HPDE6-E6E7 (cell line): ENCODE data around the gene NRP2.

Experiments used
- DNase-seq: peaks from one replicate; pipeline ENCODE4 v3.0.0; 2011; ENCODE audit warnings: missing footprints; ENCODE audit errors: extremely low spot score

NRP2 gene

DNA sequence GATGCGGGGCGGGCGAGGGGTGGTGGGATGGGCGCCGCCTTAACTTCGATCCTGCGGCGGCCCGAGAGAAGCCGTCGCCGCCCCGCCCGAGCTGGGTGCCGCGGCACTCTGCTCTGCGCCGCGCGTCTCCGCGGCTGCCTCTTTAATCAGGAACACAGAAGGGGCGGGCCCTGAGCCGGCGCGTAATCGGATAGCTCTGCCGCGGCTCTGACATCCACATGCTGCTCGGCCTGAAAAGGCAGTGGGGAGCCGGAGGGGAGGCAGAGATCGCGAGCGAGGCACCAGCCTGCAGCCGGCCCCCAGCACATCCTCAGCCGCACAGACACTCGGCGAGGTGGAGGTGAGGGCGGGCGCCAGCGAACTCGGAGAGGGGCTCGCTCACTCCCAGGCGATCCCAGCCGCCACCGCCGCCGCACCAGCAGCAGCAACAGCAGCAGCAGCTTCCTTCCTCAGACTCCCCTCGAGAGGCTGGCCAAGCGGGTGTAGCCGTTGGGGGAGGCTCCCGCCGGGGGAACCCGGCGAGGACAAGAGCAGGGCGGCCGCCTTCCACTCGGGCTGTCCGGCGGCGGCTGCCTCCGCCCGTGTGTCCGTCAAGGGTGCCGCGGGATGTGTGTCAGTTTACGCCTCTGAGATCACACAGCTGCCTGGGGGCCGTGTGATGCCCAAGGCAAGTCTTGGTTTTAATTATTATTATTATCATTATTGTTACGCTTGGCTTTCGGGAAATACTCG lies at the start of gene NRP2:
NRP2 (plus strand) TSS at position 263 of the 732 bp plus-strand sequence. CDS start 790 bp downstream, outside the sequence.
- DNase-seq: peak; percentile 47

- no peak for DNase-seq
These were observed 48.3 kb upstream of the NRP2 start for GRCh38 chr2:205633994-205634393.

DNA sequence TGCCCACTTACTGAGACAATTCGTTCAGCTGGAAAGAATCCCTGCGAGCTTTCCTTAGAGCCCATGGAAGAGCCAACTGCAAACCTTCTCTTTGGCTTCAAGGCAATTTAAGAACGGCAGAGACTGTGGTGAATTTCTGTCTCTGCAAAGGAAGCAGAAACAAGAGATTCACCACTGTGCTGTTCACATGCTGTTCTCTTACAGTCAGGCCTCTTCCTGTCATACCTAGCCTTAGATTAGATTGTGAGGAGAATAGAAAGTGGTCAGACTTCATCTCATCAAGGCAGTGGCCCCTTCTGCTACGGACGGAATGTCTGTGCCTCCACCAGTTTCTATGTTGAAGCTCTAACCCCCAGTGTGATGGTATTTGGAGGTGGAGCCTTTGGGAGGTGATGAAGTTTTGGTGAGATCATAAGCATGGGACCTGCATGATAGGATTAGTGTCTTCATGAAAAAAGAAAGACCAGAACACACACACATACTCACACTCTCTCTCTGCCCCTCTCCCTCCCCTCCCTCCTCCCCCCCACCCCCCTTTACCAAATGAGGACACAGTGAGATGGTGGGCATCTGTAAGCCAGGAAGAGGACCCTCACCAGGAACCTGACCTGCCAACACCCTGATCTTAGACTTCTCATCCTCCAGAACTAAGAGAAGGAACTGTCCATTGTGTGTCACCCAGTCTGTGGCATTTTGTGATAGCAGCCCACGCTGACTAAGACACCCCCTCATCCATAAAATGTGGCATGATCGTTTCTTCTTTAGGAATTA lies 45.6 kb upstream of the NRP2 start:
- DNase-seq: no peak

GRCh38 chr2:205637320-205637602 lies 45.0 kb upstream of the NRP2 start:
- no peak for DNase-seq

- DNase-seq: no peak
These were observed 44.4 kb upstream of the NRP2 start for GRCh38 chr2:205637779-205638503.

GRCh38 chr2:205640716-205641115 lies 41.6 kb upstream of the NRP2 start:
- DNase-seq: no peak

GRCh38 chr2:205642599-205643356 lies 39.5 kb upstream of the NRP2 start:
- no peak for DNase-seq

DNA sequence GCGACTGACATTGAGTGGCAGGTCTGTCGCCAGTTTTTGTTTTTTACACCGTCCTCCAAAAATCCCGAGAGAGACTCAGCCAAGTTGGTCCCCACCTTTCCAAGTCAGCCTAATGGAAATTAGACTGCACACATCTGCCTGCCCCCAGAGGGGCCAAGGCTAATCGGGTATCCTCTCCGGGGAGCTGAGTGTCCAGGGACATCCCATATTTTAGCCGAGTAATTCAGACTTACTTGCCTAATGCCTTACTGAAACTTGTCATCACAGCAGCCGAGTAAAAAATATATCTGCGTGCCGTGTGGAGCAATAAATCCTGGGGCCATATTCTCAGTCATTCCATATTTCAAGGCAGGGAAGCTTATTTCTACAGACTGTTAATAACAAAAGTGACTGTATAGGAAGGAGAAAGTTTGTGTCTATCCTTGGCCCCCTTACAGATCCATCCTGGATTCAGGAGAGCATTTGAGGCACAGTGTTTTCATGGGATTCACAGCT lies 38.9 kb upstream of the NRP2 start:
- no peak for DNase-seq

- peak; percentile 17 for DNase-seq
These were observed 38.3 kb upstream of the NRP2 start for GRCh38 chr2:205644018-205644417.

DNA sequence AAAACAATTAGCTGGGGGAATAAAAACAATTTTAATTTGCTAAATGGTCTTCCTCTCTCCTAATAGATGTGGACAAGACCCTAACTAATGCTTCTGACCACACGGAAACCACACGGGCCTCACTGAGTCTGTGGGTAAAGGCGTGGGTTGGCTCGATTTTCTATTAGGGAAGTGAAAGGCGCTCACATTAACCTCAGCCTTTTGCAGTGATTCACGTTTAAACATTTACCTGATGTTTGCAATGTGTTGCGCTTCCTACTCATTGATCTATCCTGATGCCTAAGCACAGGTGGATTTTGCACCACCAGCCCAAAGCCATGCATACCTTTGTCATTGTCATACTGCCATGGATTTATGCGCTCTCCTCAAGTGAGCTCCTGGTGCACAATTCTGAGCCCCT lies 35.6 kb upstream of the NRP2 start:
- no peak for DNase-seq

GRCh38 chr2:205650450-205650849 lies 31.9 kb upstream of the NRP2 start:
- peak; percentile 73 for DNase-seq

- DNase-seq: no peak
These were observed 31.4 kb upstream of the NRP2 start for GRCh38 chr2:205650931-205651330.

GRCh38 chr2:205651719-205652118 lies 30.6 kb upstream of the NRP2 start:
- DNase-seq: no peak

GRCh38 chr2:205654878-205655605 lies 27.3 kb upstream of the NRP2 start:
- peak; percentile 17 for DNase-seq

DNA sequence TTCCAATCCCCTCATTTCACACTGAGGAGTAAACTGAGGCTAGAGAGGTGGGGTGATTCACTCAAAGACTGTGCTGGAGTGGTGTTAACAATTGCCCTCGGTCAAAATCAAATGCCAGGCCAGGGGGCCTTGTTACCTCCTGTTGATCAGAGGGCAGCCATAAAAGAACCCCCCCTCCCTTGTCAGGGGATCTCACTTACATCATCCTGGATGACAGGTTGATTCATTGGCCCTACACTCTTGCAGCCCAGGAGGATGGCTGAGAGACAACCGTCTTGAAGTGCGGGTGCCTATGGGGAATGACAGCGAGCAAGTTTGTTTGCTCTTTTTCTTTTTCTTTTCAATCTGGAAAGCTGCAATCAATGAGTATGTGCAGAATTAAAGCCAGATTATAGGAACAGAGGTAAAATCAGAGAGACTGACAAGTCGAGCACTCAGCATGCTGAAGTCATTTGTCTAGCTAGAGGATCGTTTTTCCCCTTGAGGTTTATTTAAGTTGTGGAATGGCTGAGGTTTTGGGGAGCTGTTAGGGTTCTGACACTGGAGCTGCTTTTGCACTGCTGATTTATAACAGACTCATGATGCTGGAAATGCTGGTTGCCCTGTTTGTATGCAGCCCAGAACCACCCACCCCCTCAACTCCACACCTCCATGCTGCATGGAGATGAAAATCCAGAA lies 26.4 kb upstream of the NRP2 start:
- DNase-seq: no peak

GRCh38 chr2:205656461-205656860 lies 25.8 kb upstream of the NRP2 start:
- DNase-seq: no peak

- DNase-seq: no peak
These were observed 25.4 kb upstream of the NRP2 start for GRCh38 chr2:205656941-205657340.

GRCh38 chr2:205657579-205657978 lies 24.7 kb upstream of the NRP2 start:
- no peak for DNase-seq

GRCh38 chr2:205658068-205658467 lies 24.2 kb upstream of the NRP2 start:
- no peak for DNase-seq

DNA sequence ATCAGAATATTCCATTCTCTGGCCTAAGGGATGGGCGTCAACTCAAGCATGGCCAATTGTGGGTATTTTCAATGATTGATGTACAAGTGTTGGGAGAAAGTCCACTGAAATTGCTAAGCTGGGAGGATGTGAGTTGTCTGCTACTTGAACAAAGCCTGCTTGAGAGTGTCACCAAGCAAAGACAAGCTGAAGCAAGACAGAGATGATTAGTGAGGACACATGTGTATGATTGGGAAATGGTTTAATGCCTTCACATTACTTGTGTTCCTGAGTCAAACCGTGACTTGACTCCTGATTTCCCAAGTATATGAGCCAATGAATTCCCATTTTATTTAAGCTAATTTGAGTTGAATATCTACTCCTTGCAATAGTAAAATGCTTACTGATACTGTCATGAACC lies 23.7 kb upstream of the NRP2 start:
- no peak for DNase-seq

DNA sequence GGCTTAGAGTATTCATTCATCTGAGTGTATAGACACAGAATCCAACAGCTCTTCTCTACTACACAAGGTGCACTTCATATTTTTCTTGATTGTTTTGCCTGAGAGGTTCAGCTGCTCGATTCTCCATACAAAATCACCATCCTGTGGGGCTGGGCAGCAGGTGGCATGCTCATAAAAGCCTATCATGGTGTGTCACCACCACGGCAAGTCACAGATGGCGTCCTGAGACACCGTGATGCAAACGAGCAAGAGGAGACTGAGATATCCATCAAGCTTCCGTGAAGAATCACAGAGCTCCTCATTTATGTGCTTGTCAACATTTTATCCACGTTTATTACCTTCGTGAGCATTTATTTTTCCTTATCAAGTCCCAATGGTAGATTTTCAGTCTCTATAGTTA lies 22.4 kb upstream of the NRP2 start:
- DNase-seq: no peak
